HuH-7.5 (cell line): ENCODE results near the gene NRF1.
"Not testable (repeated sequence)": the region's sequence is repeated elsewhere in the genome, so short reads cannot be mapped to it uniquely, and the experiment has no call there.

Experiments used
- DNase-seq: peaks from one replicate; pipeline ENCODE4 v3.0.0; 2011; ENCODE audit warnings: low spot score

NRF1 gene

GRCh38 chr7:129782818-129783583 lies 171.5 kb downstream of the NRF1 start:
- DNase-seq = no peak

GRCh38 chr7:129783584-129783919 lies 172.0 kb downstream of the NRF1 start:
- DNase-seq = no peak

- no peak for DNase-seq
Observed at GRCh38 chr7:129784437-129784782, 172.9 kb downstream of the NRF1 start.

GRCh38 chr7:129784783-129785684 lies 173.5 kb downstream of the NRF1 start:
- DNase-seq = peak; percentile 73

GRCh38 chr7:129785685-129786514 lies 174.4 kb downstream of the NRF1 start:
- DNase-seq = peak; percentile 75

GRCh38 chr7:129786825-129787563 lies 175.5 kb downstream of the NRF1 start:
- DNase-seq = no peak

GRCh38 chr7:129789000-129789399 lies 177.5 kb downstream of the NRF1 start:
- no peak for DNase-seq

GRCh38 chr7:129789652-129790051 lies 178.1 kb downstream of the NRF1 start:
- DNase-seq = no peak

- DNase-seq = no peak
Observed at GRCh38 chr7:129790136-129790535, 178.6 kb downstream of the NRF1 start.

- DNase-seq = no peak
Observed at GRCh38 chr7:129792721-129793120, 181.2 kb downstream of the NRF1 start.

- no peak for DNase-seq
Observed at GRCh38 chr7:129793506-129794310, 182.2 kb downstream of the NRF1 start.

GRCh38 chr7:129794461-129794860 lies 182.9 kb downstream of the NRF1 start:
- not testable (repeated sequence) for DNase-seq

- DNase-seq = no peak
Observed at GRCh38 chr7:129796186-129796775, 184.8 kb downstream of the NRF1 start.

GRCh38 chr7:129797214-129797789 lies 185.8 kb downstream of the NRF1 start:
- no peak for DNase-seq

- DNase-seq = no peak
Observed at GRCh38 chr7:129798616-129799349, 187.3 kb downstream of the NRF1 start.

GRCh38 chr7:129799350-129799955 lies 187.9 kb downstream of the NRF1 start:
- no peak for DNase-seq

- DNase-seq = no peak
Observed at GRCh38 chr7:129800901-129801300, 189.4 kb downstream of the NRF1 start.

- no peak for DNase-seq
Observed at GRCh38 chr7:129801882-129802281, 190.4 kb downstream of the NRF1 start.

- no peak for DNase-seq
Observed at GRCh38 chr7:129803546-129804081, 192.1 kb downstream of the NRF1 start.
